Stimulated activated memory B cell treated with anti-CD40 and anti-IgM and Interleukin-4, amounts not matched to agents 10 μg/mL and 1 μg/mL and 100 μg/mL, for 72 hours (primary cell): Measurements from ENCODE around the gene RAB11FIP5.

Experiments
- ATAC-seq: fragments of 150-1000 bp; cut with Tn5 transposase; 2 replicates; pipeline ENCODE4 v1.10.0; 2021
- H3K27ac Mint-ChIP-seq: one replicate; pipeline ENCODE4 v1.8.0; 2022; ENCODE audit warnings: mild to moderate bottlenecking, mixed read lengths
- H3K27me3 Mint-ChIP-seq: one replicate; pipeline ENCODE4 v1.8.0; 2022; ENCODE audit warnings: mixed read lengths
- H3K36me3 Mint-ChIP-seq: one replicate; pipeline ENCODE4 v1.8.0; 2022; ENCODE audit warnings: mixed read lengths
- H3K4me1 Mint-ChIP-seq: one replicate; pipeline ENCODE4 v1.8.0; 2022; ENCODE audit warnings: mixed read lengths
- H3K4me3 Mint-ChIP-seq: one replicate; pipeline ENCODE4 v1.8.0; 2022; ENCODE audit warnings: mild to moderate bottlenecking, moderate library complexity, mixed read lengths
- H3K9me3 Mint-ChIP-seq: one replicate; pipeline ENCODE4 v1.8.0; 2022; ENCODE audit warnings: mixed read lengths

RAB11FIP5 gene

DNA sequence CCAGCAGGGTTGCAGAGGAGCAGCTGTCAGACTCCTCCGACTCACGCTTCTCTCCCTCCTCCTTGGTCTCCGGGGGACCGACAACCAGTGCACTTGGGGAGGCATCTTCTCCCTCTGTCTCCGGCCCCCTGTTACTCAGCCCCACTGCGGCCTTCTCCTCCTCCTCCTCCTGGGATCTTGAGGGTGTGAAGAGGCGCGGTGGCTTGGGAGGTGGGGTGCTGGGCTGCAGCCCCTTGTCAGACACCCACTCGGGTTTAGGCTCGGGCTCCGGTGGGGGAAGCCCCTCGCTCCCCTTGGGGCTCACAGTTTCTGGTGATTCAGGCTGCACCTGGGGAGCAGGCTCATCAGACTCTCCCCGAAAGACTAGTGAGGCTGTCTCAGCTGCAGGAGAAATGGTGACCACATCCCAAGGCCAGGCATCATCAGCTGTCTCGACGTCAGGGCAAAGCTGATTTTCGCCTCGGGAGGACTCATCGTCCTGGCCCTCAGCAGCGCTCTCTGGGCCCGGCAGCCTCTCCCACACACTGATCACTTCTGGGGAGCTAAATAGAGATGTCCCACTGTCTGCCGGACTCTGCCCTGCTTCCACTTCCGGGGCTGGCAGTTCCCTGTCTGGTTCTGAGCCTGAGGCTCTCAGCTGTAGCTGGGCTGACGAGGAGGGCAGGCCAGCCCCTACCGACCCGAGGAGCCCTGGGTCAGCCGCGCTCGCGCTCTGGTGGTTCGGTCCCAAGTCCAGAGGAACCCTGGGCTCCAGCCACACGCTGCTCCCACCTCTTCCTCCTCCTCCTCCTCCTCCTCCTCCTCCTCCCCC lies 32.2 kb downstream of the RAB11FIP5 start:
- no peak for ATAC-seq
- peaks cover 16% of the 10 kb centered on the region for H3K27me3 Mint-ChIP-seq
- no peaks in the 10 kb centered on the region for H3K9me3 Mint-ChIP-seq
- H3K27ac Mint-ChIP-seq = no peak overlapping the region
- no peak overlapping the region for H3K4me3 Mint-ChIP-seq
- H3K36me3 Mint-ChIP-seq = peaks cover 6% of the 10 kb centered on the region
- no peaks in the 10 kb centered on the region for H3K4me1 Mint-ChIP-seq

DNA sequence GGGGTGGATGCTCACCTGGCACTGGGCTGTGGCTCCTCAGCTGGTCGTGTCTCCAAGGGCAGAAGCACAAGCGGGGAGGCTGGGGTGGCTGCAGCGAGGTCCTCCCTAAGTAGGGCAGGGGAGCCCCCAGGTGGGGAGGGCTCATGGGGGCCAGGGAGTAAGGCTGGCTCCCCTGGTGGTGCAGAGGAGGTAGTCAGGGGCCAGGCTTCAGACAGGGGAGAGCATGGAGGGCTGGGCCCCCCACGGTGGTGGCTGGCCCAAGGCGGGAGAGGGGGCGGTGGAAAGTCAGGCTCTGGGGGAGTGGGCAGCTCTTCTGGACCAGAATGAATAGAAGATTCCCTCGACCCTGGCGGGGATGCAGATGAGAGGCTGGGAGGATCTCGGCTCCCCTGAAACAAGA lies 33.1 kb downstream of the RAB11FIP5 start:
- H3K9me3 Mint-ChIP-seq = no peaks in the 10 kb centered on the region
- peaks cover 14% of the 10 kb centered on the region for H3K27me3 Mint-ChIP-seq
- H3K36me3 Mint-ChIP-seq = peaks cover 6% of the 10 kb centered on the region
- H3K27ac Mint-ChIP-seq = no peak overlapping the region
- no peak overlapping the region for H3K4me3 Mint-ChIP-seq
- H3K4me1 Mint-ChIP-seq = no peaks in the 10 kb centered on the region
- ATAC-seq = no peak

DNA sequence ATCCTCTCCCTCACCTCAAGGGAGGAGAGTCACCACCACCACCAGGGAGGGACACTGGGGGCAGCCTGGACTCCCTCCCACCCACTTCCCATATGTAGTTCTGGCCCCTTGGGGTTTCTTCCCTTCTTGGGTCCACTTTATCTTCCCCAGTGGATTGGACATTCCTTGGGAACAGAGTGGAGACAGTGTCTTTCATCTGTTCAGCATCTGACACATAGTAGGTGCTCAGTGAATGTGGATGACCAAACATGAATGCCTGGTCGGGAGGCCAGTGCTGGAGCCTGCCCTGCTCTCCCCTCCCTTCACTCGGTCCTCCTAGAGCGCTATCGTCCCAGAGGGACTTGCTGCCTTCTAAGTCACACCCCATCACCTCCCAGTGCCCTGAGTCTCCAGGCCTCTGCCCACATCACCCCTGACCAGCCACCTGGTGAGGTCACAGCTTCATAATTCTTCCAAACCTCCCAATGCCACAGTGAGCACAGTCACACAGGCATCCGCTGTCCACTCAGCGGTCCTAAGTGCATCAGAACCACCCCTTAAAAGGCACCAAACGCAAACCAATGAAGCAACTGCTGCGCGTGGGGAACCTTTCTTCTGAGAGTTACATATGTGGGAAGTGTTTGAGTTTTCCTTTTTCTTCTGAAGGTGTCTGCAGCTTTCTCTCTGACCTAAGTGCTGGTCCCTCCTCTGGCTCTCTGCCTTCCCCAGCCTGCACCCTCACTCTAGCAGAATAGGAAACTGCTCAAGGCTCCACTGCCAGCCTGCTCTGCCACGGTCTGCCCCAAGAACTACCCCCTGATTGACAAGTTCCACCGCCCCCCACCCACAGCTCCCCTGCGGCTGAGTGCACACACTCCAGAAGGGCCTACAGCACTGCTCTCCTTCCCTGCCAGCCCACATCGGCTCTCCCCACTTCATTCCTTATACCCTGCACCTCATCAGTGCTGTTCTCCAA lies 34.0 kb downstream of the RAB11FIP5 start:
- no peaks in the 10 kb centered on the region for H3K4me1 Mint-ChIP-seq
- no peak overlapping the region for H3K4me3 Mint-ChIP-seq
- no peaks in the 10 kb centered on the region for H3K9me3 Mint-ChIP-seq
- ATAC-seq = no peak
- no peaks in the 10 kb centered on the region for H3K36me3 Mint-ChIP-seq
- peaks cover 5% of the 10 kb centered on the region for H3K27me3 Mint-ChIP-seq
- no peak overlapping the region for H3K27ac Mint-ChIP-seq

DNA sequence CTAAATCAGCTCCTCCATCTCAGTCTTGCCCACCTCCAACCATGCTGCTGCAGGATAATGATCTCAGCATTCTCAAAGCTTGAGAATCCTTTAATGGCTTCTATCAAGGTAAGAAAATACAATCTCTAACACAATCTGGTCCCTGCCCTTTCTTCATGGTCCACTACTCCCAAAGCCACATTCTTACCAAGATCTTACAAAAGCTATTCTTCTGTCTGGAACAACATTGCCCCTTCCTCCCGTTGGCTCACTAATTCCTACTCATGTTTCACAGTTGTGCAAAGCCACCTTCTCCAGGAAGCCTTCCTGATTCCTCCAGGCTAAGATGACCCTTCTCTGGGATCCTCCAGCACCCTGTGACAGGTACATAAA lies 35.3 kb downstream of the RAB11FIP5 start:
- H3K27me3 Mint-ChIP-seq = no peaks in the 10 kb centered on the region
- H3K27ac Mint-ChIP-seq = no peak overlapping the region
- no peak for ATAC-seq
- H3K36me3 Mint-ChIP-seq = no peaks in the 10 kb centered on the region
- H3K4me3 Mint-ChIP-seq = no peak overlapping the region
- H3K4me1 Mint-ChIP-seq = no peaks in the 10 kb centered on the region
- no peaks in the 10 kb centered on the region for H3K9me3 Mint-ChIP-seq

DNA sequence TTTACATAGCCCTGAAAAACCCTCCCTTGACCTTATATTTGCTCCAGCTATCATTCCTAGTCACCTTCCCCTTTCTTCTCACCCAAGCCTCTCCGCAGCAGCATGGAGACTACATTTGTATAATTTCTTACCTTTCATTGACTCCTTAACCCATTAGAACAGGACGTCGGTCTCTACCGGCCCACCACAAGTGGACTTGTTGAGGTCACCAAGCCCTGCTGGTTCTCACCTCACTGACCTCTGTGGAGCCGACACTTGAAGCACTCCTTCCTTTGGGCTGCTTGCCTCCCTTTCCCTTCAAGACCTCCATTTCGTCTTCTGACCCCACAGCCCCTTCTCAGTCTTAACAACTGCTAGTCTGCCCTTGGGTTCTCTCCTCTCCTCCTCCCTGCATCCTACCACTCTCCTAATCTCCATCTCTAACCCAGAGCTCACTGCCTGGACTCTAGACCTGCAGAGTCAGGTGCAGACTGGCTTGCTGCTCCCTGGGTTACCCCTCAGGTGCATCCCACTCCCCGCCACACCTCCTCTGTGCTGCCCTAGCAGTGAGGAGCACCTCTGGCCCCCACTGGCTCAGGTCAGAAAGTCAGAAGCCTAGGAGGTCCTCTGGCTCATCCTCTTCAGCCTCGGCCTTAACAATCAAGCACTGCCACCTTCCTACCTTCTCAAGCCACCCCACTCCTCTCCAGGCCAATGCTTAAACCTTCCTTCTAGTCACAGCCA lies 35.9 kb downstream of the RAB11FIP5 start:
- ATAC-seq = no peak
- Mint-ChIP-seq H3K9me3 (no peaks in the 10 kb centered on the region), H3K27ac (no peak overlapping the region), H3K36me3 (no peaks in the 10 kb centered on the region), H3K27me3 (no peaks in the 10 kb centered on the region), H3K4me3 (no peak overlapping the region), H3K4me1 (peaks cover 5% of the 10 kb centered on the region)

DNA sequence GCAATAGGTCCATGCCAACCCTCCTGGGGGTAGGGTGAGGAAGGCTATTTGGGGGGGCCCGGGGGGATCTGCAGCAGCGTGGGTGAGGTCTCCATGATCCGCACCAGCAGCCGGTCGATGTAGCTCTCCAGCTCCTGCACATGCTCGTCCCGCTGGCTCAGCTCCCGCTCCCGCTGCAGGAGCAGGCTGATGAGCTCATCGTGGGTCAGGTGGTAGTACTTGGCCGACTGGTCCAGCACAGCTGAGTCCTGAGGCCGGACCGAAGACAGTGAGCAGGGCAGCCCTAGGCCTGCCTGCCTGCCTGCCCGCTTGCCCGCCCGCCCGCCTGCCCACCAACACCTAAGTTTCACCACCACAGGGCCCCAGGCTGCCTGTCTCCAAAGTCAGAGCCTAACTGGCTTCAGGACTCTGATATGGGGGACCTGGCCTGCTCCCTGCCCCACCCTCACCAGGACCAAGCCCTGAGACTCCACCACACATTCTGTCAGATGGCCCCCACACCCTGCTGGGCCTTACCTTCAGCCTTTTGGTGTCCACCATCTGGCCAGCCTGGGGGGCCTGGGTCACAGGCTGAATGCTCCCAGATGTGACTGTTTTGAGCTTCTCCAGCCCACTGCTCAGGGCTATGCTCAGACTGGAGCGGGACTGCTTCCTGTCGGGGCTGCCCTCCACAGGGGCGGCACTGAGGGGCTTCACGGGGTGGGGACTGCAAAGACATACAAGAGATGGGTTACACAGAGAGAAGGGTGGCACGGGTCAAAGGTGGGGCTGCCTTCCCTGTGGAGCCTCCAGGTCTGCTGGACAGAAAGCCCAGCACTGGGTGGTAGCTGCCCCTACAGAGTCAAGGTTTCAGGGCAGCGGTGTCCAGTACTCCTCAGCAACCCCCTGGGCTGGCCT lies 37.0 kb downstream of the RAB11FIP5 start:
- ATAC-seq = no peak
- no peak overlapping the region for H3K4me3 Mint-ChIP-seq
- no peaks in the 10 kb centered on the region for H3K9me3 Mint-ChIP-seq
- no peak overlapping the region for H3K27ac Mint-ChIP-seq
- H3K27me3 Mint-ChIP-seq = no peaks in the 10 kb centered on the region
- H3K36me3 Mint-ChIP-seq = no peaks in the 10 kb centered on the region
- H3K4me1 Mint-ChIP-seq = peaks cover 7% of the 10 kb centered on the region

DNA sequence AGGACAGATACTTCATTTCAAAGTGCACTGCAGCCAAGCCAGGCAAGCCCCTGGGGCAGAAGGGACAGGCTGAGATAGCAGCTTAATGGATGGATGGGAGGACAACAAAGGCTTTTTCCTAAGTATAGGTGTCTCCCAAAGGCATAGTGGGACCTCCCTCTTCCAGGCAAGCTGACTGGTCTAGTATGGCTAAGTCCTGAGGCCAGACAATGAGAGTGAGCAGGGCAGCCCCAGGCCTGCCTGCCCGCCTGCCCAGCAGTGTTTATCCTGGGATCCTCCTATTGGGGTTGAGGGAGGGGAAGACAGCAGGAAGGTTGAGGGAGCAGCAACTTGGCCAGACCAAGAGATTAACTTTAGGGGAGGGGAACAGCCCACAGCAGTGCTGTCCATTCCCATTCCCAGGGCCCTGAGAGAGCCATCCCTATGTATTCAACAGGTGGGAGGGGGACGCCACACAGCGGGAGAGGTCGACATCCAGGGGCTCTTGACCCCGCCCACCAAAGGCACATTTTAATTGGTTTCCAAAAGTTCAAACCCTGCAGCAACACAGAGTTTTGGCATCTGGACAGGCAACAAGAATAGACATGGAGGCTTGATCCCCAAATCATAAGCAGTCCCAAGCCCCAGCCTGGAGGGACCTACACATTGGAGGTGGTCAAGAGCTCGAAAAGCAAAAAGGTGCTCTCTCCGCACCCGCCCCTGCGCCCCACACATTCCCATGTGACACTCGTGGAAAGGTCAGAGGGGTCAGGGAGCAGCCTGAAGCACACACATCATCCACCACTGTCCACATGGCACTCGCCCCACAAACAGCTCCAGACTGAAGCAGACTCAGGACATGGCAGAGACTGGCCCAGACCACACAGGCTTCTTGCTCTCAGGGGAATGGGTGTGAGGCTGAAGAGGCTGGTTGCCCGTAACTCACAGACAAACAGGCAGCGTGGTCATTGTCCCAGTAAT lies 38.4 kb downstream of the RAB11FIP5 start:
- Mint-ChIP-seq H3K4me1 (peaks cover 17% of the 10 kb centered on the region), H3K27ac (no peak overlapping the region)
- no peak for ATAC-seq

DNA sequence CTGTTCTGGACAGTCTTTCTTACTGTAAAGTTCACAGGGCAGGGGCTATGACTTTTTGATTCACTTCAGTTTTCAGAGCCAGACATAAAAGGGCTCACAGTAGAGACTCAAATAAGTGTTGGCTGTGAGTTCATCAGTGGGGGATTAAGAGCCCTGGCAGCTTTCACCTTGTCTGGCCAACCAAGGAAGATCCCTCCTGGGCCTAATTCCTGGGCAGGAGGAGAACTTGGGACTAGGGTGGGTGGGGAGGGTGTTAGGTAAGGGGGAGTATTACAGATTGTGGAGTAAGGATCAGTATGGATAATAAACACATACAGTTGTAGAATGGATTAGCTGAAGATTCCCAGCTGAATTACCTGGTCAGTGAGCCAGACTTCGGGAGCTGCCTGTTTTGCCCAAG lies 40.3 kb downstream of the RAB11FIP5 start:
- no peak for ATAC-seq
- no peaks in the 10 kb centered on the region for H3K36me3 Mint-ChIP-seq
- peak overlapping the region; percentile 88 for H3K4me3 Mint-ChIP-seq
- H3K9me3 Mint-ChIP-seq = no peaks in the 10 kb centered on the region
- peak overlapping the region; percentile 93 for H3K27ac Mint-ChIP-seq
- no peaks in the 10 kb centered on the region for H3K27me3 Mint-ChIP-seq
- H3K4me1 Mint-ChIP-seq = peaks cover 28% of the 10 kb centered on the region

More for the DNA sequence above, 38.4 kb downstream of the RAB11FIP5 start:
- H3K4me3 Mint-ChIP-seq = no peak overlapping the region
- no peaks in the 10 kb centered on the region for H3K9me3 Mint-ChIP-seq
- no peaks in the 10 kb centered on the region for H3K27me3 Mint-ChIP-seq
- no peaks in the 10 kb centered on the region for H3K36me3 Mint-ChIP-seq

DNA sequence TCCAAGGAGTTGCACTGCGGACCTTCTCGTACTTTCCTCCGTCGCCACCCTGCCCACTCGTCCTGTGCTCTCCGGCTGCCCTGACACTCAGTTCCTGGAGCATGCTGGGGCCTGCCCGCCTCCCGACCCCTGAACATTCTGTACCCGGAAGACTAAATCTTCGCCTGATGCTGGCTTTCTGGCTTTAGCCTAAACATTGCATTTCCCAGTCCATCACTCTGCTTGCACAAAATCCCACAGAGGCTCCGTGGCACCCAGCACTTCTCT lies 40.7 kb downstream of the RAB11FIP5 start:
- Mint-ChIP-seq H3K36me3 (no peaks in the 10 kb centered on the region), H3K27me3 (no peaks in the 10 kb centered on the region), H3K4me3 (peak overlapping the region; percentile 88), H3K27ac (peak overlapping the region; percentile 93), H3K9me3 (no peaks in the 10 kb centered on the region), H3K4me1 (peaks cover 28% of the 10 kb centered on the region)
- peak; percentile 0 for ATAC-seq

DNA sequence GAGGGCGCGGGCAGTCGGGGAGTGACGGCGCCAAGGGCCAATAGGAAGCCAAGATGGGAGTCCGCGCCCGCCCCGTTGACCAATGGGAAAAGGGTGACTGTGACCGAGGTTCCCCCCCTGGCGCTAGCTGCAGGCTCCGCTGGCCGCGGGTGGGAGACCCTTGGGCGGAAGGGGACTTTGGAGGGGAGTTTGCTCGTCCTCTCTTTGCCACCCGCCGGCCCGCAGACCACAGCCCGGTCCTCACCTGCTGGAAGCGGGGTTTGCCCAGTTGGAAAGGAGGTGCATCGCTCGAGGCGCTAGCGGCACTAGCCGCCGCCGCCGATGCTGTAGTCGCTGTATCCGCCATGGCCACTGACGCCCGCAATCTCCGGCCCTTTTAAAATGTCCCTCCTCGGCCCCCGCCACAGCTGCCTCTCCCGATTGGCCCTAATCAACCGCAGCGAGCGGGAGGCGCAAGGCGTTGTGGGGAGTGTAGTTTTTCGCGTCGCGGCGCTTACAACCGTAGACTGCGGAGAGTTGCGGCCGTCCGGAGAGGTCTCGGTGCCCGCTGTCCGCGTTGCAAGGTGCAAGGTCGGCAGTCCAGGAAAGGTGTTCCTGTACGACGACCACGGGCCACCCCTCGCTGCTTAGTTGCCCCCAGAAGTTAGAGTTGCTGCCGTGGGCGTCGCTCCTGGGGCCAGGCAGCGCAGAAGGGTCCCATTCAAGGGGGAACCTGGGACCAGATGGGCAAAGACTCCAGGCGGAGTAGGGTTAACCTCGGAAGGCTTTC lies 41.2 kb downstream of the RAB11FIP5 start, which contains the start of gene SFXN5:
SFXN5 (minus strand) TSS at position 353 of the 769 bp plus-strand sequence; CDS start at position 346, 7 bp downstream.
- Mint-ChIP-seq H3K4me3 (peak within 1 kb of the TSS; percentile 88), H3K36me3 (no peaks in the 10 kb centered on the region), H3K27me3 (no peaks in the 10 kb centered on the region), H3K27ac (peak within 1 kb of the TSS; percentile 93), H3K4me1 (peaks cover 28% of the 10 kb centered on the region), H3K9me3 (no peaks in the 10 kb centered on the region)
- peak; percentile 94 for ATAC-seq

DNA sequence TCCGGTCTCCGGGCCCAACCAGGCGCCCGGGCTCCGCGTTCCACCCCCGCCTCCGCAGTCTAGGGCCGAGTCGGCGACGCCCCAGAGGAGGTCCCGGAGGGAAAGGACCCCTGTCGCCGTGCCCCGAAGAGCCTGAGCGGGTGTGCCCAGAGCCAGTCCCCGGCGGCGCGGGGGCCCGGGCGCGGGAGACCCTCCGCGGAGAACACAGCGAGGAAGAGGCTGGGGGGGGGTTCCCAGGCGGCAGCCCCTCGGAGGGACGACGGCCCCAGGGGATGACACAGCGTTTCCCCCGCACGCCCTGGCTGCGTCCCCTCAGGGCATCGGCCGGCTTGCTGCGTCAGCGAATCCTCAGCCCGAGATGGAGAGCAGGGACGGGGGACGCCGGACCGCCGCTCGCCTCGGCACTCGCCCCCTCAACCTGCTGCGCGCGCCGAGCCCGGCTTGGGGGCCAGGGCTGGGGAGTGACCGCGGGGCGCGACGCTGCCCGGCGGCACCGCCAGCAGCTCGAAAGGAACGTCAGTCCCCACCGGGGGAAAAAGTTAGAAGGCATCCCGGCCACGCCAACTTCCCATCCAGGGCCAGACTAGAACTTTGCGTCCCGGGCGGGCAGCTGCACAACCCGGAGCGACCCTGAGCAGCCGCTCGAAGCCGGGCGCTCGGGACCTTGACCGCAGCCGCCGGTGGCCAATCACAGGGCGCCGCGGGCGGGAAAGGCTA lies 41.9 kb downstream of the RAB11FIP5 start:
- Mint-ChIP-seq H3K27me3 (no peaks in the 10 kb centered on the region), H3K36me3 (peaks cover 3% of the 10 kb centered on the region), H3K9me3 (no peaks in the 10 kb centered on the region), H3K4me3 (peak overlapping the region; percentile 88), H3K27ac (peak overlapping the region; percentile 93), H3K4me1 (peaks cover 31% of the 10 kb centered on the region)
- ATAC-seq = peak; percentile 35

DNA sequence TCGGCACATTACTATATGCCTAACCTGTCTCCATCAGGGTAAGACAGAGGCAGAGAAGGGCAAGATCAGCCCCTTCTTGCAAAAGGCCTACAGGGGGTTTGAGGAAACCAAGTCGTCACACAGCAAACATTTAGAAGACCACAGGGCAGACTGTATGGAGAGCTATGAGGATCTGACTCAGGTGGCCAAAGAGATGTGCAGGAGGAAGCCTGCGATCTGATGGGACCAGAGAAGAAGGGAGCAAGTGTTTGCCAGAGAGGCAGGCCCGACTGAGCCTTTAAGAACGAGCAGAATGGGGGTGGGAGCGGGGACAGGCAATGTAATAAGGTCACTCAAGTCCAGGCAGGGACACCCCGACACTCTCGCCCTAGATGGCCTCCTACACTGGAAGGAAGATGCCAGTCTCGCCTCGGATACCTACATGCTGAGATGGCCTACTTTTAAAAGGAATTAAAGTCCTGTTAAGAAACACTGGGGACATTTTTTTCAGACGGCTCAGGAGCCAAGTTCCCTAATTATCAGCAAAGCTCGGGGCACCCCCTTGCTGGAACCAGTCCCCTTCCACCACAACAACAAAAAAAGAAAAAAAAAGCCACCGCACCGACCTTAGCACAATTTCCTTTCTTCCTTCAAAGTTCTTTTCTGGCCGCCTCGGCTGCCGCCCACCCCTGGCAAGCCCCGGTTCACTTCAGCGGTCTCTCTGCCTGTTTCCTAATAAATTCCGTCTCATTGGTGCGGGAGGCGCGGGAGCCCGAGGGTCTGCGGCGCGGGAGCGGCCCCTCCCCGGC lies 42.7 kb downstream of the RAB11FIP5 start:
- peaks cover 6% of the 10 kb centered on the region for H3K36me3 Mint-ChIP-seq
- peak overlapping the region; percentile 93 for H3K27ac Mint-ChIP-seq
- H3K4me3 Mint-ChIP-seq = peak overlapping the region; percentile 88
- no peaks in the 10 kb centered on the region for H3K27me3 Mint-ChIP-seq
- H3K4me1 Mint-ChIP-seq = peaks cover 32% of the 10 kb centered on the region
- ATAC-seq = no peak
- H3K9me3 Mint-ChIP-seq = no peaks in the 10 kb centered on the region
